Measurements from ENCODE around the gene NXN.
"Not testable (repeated sequence)": the region's sequence is repeated elsewhere in the genome, so short reads cannot be mapped to it uniquely, and the experiment has no call there.

Gene NXN

GRCh38 chr17:767076-767475 lies 212.5 kb downstream of the NXN start:
- no peak for DNase-seq (ENCODE audit: low read depth)

- no peak for DNase-seq (ENCODE audit: low read depth)
These were observed 219.2 kb downstream of the NXN start for GRCh38 chr17:760371-760770.

DNA sequence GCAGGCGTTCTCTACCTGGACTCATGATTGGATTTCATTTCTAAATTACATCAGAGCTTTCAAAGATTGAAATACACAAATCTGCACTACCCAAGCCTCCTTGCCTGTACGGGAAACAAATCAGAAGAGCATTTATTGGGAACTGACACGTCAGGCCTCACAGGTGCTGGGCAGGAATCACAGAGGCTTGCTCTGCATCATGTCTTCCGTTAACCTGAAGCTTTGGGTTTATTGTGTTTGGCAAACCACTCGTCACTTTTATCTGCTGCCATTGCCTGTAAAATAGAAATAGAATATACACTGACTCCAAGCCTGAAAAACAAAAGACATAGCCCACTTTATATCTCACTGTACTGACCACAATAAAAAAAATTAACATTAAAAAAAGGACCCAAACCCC lies 219.6 kb downstream of the NXN start:
- DNase-seq (ENCODE audit: low read depth), result no peak

GRCh38 chr17:756010-756567 lies 223.5 kb downstream of the NXN start:
- DNase-seq (ENCODE audit: low read depth), result not testable (repeated sequence)

DNA sequence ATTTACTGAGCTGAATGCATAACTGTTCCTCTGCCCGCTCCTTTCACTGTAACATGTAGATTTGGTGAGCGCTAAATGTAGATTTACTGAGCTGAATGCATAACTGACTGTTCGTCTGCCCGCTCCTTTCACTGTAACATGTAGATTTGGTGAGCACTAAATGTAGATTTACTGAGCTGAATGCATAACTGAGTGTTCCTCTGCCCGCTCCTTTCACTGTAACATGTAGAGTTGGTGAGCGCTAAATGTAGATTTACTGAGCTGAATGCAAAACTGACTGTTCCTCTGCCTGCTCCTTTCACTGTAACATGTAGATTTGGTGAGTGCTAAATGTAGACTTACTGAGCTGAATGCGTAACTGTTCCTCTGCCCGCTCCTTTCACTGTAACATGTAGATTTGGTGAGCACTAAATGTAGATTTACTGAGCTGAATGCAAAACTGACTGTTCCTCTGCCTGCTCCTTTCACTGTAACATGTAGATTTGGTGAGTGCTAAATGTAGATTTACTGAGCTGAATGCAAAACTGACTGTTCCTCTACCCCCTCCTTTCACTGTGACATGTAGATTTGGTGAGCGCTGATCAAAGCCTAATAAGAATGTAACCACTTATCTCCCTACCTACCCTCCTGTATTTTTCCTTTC lies 224.1 kb downstream of the NXN start:
- DNase-seq (ENCODE audit: low read depth), result not testable (repeated sequence)

GRCh38 chr17:753418-753817 lies 226.2 kb downstream of the NXN start:
- DNase-seq (ENCODE audit: low read depth), result no peak

GRCh38 chr17:752620-753219 lies 226.9 kb downstream of the NXN start:
- DNase-seq (ENCODE audit: low read depth), result no peak

DNA sequence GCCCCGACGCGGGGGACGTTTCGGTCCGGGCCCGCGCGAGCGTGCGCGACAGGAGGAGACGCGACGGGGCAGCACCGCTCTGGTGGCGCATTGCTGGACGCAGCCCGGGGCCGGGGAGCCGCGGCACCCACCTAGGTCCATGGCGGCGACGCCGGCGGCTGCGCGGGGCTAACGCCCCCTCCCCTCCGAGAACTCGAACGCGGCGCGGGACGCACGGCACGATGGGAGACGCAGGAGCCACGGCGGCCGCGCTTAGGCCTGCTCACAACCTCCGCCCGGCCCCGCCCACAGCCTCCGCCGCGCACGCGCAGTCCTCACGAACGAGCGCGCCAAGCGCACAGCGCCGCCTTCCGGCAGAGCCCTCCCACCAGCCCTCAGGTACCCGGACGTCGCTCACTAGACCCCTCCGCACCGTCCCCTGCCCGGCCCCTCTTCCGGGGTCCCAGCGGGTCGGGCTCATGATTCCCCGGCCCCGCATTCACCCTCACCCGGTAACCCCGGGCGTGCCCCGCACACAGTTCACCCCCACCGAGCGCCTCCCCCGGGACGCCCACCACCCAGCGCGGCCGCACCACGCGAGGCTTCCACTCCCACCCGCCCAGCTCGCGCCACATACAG lies 227.5 kb downstream of the NXN start, which contains the start of gene GEMIN4:
GEMIN4 (minus strand) TSS at position 263 of the 618 bp plus-strand sequence; CDS start at position 141, 122 bp downstream.
- peak; percentile 52 for DNase-seq (ENCODE audit: low read depth)

- no peak for DNase-seq (ENCODE audit: low read depth)
These were observed 228.1 kb downstream of the NXN start for GRCh38 chr17:751269-752001.

DNA sequence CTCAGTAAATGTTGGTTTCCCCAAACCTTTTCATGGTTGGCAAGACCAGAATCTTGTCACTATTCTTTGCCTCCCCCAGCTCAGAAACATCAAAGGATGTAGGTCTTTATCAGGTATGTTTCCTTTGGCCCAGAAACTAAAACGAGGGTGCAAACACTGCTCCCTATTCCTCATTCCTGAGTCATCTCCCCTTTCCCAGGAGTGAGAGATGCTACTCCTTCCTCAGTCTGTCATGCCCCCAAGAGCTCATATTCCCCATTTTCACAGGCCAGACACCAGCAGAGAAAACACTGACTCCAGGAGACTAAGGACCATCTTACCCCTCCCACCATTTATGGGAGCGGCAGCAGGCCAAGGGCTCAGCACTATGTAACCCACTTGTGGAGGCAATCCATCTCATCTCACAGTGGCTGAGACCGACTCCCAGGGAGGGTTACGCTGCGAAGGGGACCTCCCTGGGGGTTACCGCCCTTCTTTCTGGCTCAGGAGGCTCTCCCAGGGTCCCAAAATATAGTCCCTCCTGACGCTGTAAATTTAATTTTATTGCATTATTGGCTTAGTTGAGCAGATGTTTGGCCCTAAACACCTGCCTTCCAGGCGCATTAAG lies 229.0 kb downstream of the NXN start:
- DNase-seq (ENCODE audit: low read depth), result no peak

DNA sequence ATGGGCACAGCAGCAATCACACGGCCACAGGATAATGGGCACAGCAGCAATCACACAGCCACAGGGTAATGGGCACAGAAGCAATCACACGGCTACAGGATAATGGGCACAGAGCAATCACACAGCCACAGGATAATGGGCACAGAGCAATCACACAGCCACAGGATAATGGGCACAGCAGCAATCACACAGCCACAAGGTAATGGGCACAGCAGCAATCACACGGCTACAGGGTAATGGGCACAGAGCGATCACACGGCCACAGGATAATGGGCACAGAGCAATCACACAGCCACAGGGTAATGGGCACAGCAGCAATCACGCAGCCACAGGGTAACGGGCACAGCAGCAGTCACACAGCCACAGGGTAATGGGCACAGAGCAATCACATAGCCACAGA lies 230.2 kb downstream of the NXN start:
- DNase-seq (ENCODE audit: low read depth), result not testable (repeated sequence)
